ENCODE data around the gene DLX3. TPM values are rescaled to one million over a fixed set of nuclear protein-coding genes. Genes with fewer than 3 reads are reported as not detected.

DLX3 gene
- total RNA-seq, 1 experiment from 2014 or later, result 0.74 TPM

GRCh38 chr17:49951362-49952082 is 43.5 kb downstream of the DLX3 start (continued):
- TF ChIP-seq ZNF512 (CRISPR knock-in tag; IDR thresholded peaks at IDR 0.05; ENCODE audit: borderline replicate concordance) (no peak), ZBTB43 (CRISPR knock-in tag; IDR thresholded peaks at IDR 0.05) (no peak), ZNF396 (CRISPR knock-in tag; IDR thresholded peaks at IDR 0.05; ENCODE audit: borderline replicate concordance) (no peak), ATF6 (CRISPR knock-in tag; IDR thresholded peaks at IDR 0.05) (no peak), SP1 (CRISPR knock-in tag; conservative IDR thresholded peaks at IDR 0.05) (no peak), HMGA2 (CRISPR knock-in tag; IDR thresholded peaks at IDR 0.05) (no peak), SMAD4 (CRISPR knock-in tag; IDR thresholded peaks at IDR 0.05) (no peak), EMX1 (CRISPR knock-in tag; IDR thresholded peaks at IDR 0.05) (no peak), ZNF121 (CRISPR knock-in tag; IDR thresholded peaks at IDR 0.05) (no peak)

- Mint-ChIP-seq H3K4me1 (peaks cover 12% of the 10 kb centered on the region), H3K9me3 (no peaks in the 10 kb centered on the region), H3K27ac (no peak overlapping the region), H3K4me3 (no peak overlapping the region), H3K27me3 (ENCODE audit: low read depth) (peaks cover 14% of the 10 kb centered on the region), H3K36me3 (no peaks in the 10 kb centered on the region)
- no peak for DNase-seq (ENCODE audit: low spot score)
- ChIA-PET CTCF (no interaction called here), POLR2A (no interaction called here)
- 0 out of 2 replicates have a peak, but pooled peaks have one; percentile 13 for TF ChIP-seq GTF2I (CRISPR knock-in tag; conservative IDR thresholded peaks at IDR 0.05)
- TF ChIP-seq ZBTB21 (CRISPR knock-in tag; IDR thresholded peaks at IDR 0.05; ENCODE audit: borderline replicate concordance), result no peak
- no peak for TF ChIP-seq ZNF219 (CRISPR knock-in tag; IDR thresholded peaks at IDR 0.05; ENCODE audit: borderline replicate concordance)
- no peak for ATAC-seq
These were observed 45.4 kb downstream of the DLX3 start for GRCh38 chr17:49949634-49950033.

- DNase-seq (ENCODE audit: low spot score) (no peak), ATAC-seq (no peak)
- ChIA-PET POLR2A (no interaction called here), CTCF (no interaction called here)
- Mint-ChIP-seq H3K27ac (no peak overlapping the region), H3K9me3 (no peaks in the 10 kb centered on the region), H3K27me3 (ENCODE audit: low read depth) (peaks cover 18% of the 10 kb centered on the region), H3K4me1 (0 out of 2 replicates have a peak, but pooled peaks cover 3% of the 10 kb centered on the region), H3K4me3 (no peak overlapping the region), H3K36me3 (no peaks in the 10 kb centered on the region)
- TF ChIP-seq STAT6 (CRISPR knock-in tag; conservative IDR thresholded peaks at IDR 0.05; ENCODE audit: low read depth), result no peak
- no peak for TF ChIP-seq ATF1 (CRISPR knock-in tag; IDR thresholded peaks at IDR 0.05)
- TF ChIP-seq NR2C2 (CRISPR knock-in tag; IDR thresholded peaks at IDR 0.05), result no peak
- TF ChIP-seq TEAD1 (CRISPR knock-in tag; IDR thresholded peaks at IDR 0.05), result no peak
- no peak for TF ChIP-seq NFE2L1 (CRISPR knock-in tag; IDR thresholded peaks at IDR 0.05)
- TF ChIP-seq SOX15 (CRISPR knock-in tag; IDR thresholded peaks at IDR 0.05), result no peak
- no peak for TF ChIP-seq JUN (CRISPR knock-in tag; IDR thresholded peaks at IDR 0.05)
- no peak for TF ChIP-seq IRF2 (CRISPR knock-in tag; IDR thresholded peaks at IDR 0.05; ENCODE audit: borderline replicate concordance, low read depth)
- TF ChIP-seq RORB (CRISPR knock-in tag; IDR thresholded peaks at IDR 0.05), result no peak
- no peak for TF ChIP-seq ZNF263 (CRISPR knock-in tag; IDR thresholded peaks at IDR 0.05; ENCODE audit: low read depth)
- no peak for TF ChIP-seq JAZF1 (CRISPR knock-in tag; IDR thresholded peaks at IDR 0.05)
- no peak for TF ChIP-seq ZNF671 (CRISPR knock-in tag; IDR thresholded peaks at IDR 0.05)
- no peak for TF ChIP-seq TP53 (CRISPR knock-in tag; IDR thresholded peaks at IDR 0.05)
- no peak for TF ChIP-seq SMAD3 (CRISPR knock-in tag; IDR thresholded peaks at IDR 0.05; ENCODE audit: borderline replicate concordance)
- no peak for TF ChIP-seq USF1 (CRISPR knock-in tag; IDR thresholded peaks at IDR 0.05)
- no peak for TF ChIP-seq ZNF232 (CRISPR knock-in tag; IDR thresholded peaks at IDR 0.05)
These were observed 48.0 kb downstream of the DLX3 start for GRCh38 chr17:49946964-49947584.

All from WTC11 (cell line).